HG03432 (cell line): ENCODE data around the gene FUT6.

ENCODE experiments used
- ATAC-seq: cut with Tn5 transposase; IDR thresholded peaks from one replicate; pipeline ENCODE4 v1.9.1; 2021; ENCODE audit warnings: mild to moderate bottlenecking, moderate library complexity; ENCODE audit not compliant: unreplicated experiment

The FUT6 gene

DNA sequence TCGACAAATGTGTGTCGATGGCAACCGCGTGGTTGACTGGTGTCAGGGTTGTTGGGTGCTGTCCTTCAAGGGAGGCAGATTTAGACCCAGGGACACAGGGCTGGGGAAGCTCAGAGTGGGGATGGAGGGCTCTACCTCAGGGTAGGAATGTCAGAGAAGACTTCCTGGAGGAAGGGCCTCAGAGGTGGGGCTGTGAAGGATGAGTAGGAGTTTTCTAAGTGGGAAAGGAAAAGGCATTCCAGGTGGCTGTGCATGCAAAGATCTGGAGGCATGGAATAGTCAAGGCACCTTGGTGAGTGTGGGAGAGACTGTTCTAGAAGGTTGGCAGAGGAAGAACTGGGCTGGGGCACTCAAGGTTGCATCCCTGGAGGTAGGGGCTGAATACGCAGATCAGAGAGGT lies 32.6 kb downstream of the FUT6 start:
- no peak for ATAC-seq

DNA sequence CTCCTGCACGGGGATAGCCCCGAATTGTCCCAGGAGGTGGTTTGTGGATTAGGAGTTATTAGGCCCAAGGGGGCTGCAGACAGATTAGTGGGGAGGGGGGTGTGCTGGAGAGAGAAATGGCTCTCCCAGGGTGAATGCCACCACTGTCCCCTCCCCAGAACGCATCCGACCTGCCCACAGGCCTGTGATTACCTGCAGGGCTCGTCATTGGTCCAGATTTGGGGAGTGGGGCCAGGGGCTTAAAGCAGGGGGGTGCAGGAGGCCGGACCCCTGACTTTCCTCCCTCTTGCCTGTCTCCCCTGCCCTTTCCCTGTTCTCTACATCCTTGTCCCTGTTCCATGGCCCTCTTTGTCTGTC lies 33.4 kb downstream of the FUT6 start:
- no peak for ATAC-seq

DNA sequence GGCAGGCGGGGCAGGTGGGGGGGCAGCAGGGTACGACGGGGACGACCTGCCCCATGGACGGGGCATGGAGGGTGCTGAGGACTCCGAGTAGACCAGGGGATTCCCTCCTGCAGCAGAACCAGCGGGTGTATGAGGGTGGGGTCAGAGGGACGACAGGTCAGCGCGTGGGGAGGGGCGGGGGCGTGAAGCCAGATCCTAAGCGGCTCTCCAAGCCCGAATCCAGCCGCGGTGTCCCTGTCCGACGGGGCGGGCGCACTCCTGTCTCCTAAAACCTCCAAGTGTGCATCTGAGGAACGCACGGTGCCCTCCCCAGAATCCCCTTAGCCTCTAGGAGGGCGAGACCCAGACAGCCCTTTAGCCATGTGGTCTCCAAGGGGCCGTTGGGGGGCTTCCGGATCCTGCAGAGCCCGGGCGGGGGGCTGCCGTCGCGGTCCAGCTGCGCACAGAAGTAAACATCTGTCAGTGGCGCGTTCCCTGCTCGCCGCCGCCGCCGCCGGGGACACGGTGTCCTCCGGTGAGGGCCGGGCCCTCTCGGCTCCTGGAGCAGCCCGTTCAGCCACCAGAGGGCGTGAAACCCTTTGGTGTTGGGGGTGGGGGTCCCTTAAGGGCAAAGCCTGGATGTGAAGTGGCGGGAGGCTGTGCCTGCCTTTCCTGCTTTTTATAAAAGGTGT lies 33.9 kb downstream of the FUT6 start:
- ATAC-seq, result no peak

DNA sequence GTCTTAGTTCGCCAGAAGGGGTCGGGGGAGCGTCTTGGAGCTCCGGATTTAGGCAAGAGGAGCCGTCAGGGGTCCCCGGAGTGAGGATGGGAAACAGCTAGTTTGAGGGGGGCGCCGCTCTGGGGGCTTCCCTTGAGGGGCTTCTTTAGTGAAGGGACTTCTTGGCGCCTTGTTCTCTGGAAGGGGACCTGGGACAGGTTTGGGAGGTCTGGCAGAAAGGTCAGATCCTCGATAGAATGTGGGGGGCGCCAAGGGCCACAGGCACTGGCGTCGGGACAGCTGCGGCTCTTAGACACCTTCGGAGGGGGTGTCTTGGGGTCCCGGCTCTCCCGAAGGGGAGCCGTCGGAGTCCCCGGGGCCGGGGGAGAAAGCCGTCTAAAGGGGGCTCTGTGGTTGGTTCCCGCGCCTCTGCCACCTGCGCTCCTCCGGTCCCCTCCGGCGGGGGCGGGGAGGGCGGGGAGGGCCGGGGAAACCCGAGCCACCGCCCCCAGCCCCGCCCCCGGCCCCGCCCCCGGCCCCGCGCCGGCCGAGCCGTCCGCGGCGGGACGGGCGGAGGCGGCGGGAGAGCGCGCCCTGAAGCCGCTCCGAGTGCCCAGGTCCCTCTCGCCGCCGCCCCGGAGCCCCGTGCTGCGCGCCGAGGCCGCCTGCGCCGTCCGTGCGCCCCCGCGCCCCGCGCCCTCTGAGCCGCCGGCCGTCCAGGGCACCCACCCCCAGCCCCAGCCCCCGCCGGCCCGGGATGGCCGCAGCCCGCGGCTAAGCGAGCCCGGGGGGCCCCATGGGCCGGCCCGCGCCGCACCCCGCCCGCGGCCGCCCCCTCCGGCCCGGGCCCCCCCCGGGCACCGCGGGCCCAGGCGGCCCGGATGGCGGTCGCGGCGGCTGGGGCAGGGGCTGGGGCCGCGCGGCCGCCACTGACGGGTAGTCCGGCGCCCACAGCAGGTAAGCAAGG lies 34.7 kb downstream of the FUT6 start, which contains the start of gene NRTN:
NRTN (plus strand) TSS at position 552 of the 946 bp plus-strand sequence. CDS start 19,099 bp downstream, outside the sequence.
- ATAC-seq, result no peak

DNA sequence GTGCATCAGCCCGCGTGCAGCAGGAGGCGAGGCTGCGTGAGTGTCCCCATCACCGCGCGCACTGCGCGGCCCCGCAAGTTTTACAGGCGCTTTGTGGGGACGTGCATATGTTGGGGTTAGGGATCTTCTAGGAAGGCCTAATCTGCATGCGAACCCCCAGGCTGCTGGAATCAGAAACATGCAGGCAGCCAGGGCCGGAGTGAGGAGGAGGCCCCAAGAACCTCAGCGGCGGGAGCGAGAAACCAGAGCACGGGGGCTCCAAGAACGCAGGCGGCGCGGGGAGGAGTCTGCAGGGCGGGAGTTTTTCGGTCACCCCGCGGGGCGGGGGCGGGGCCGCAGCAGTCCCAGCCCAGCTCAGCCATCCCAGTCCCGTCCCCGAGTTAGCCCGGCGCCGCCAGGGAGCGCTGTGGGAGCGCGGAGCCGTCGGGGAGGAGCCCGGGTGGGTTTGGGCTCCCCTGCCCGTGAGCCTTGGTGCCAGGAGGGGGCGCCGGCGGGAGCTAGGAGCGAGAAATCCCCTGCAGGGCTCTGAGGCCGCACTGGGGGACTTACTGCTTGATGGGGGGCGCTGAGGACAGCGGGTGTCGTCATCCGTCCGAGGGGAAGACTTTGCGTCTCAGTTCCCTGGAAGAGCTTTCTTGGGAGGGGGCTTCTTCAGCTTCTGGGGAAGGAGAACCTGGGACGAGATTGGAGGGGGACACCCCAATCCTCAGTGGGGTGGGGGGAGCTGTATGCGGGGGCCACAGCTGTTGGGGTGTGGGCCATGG lies 35.6 kb downstream of the FUT6 start:
- peak; percentile 77 for ATAC-seq

DNA sequence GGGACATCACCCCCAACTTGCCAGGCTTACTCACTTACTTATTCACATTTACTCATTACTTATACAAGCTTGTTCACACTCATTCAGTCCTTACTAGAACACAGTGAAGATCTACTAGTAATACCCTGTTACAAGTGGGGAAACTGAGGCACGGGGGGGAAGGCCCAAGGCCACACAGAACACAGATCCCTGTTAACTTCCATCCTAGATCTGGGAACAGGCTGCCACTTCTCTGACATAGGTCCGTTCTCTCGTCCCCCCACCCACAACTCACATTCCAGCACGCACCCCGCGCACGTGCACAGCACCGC lies 36.1 kb downstream of the FUT6 start:
- no peak for ATAC-seq

DNA sequence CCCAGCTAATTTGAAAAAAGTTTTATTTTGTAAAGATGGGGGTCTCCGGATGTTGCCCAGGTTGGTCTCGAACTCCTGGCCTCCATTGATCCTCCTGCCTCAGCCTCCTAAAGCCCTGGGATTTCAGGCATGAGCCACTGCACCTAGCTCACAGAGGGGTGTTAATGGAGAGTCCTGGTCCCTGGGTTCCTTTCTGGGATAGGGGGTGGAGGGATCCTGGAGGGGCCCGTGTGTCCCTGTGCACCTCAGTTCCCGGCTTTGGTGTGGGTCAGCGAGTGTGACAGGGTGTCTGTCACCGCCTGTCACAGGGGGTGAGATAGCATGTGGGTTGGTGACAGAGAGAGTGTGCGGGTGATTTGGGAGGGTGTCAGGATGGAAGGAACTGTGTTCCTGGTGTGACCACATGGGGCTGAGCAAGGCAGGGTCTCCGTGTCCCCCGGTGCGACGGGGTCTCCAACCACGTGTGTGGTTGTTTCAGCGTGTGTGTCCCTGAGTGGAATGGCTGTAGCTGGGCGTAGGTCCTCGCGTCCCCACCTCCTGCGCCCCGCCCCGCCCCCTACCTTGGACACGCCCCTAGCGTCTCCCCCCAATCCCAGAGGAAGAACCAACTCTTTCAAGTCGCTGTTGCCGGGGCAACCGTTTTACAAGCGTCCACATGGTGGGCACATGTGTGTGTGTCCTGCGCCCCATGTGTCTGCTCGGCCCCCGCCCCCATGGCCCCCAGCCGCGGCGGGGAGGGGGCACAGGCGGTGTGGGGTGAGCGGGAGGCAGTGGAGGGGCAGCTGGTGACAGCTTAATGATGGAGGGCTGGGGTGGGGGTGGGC lies 37.5 kb downstream of the FUT6 start:
- no peak for ATAC-seq

DNA sequence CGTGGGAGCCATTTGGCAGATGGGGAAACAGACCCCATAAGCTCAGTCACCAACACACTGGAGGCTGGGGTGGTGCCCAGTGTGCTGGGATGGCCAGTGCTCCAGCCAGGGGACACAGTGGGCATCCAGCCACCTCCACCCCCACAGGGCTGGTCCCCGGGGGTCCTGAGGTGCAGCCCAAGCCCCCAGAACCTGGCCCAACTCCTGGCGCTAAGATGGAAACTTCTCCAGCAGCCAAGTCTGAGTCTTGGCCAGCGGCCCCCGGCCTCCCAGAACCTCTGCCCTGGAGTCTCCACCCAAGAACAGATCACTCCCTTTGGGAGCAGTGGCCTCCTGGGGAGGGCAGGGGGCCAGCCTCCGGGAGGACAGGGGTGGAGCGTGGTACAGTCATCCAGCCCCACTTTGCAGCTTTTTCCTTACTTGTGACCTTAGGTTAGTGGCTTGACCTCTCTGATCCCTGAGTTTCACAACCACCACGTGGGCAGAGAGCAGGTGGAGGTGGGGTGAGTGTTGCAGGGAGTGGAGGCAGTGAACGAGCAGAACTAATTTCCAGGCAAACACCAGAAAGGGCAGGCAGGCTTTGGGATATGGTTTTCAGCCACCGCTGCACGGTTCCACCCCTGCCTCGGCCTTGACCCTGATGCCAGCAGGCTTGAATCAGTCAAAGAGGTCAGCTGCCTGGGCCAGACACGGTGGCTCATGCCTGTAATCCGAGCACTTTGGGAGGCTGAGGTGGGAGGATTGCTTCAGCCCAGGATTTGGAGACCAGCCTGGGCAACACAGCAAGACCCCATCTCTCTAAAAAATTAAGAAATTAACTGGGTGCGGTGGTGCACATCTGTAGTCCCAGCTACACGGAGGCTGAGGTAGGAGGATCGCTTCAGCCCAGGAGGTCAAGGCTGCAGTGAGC lies 38.9 kb downstream of the FUT6 start:
- no peak for ATAC-seq

DNA sequence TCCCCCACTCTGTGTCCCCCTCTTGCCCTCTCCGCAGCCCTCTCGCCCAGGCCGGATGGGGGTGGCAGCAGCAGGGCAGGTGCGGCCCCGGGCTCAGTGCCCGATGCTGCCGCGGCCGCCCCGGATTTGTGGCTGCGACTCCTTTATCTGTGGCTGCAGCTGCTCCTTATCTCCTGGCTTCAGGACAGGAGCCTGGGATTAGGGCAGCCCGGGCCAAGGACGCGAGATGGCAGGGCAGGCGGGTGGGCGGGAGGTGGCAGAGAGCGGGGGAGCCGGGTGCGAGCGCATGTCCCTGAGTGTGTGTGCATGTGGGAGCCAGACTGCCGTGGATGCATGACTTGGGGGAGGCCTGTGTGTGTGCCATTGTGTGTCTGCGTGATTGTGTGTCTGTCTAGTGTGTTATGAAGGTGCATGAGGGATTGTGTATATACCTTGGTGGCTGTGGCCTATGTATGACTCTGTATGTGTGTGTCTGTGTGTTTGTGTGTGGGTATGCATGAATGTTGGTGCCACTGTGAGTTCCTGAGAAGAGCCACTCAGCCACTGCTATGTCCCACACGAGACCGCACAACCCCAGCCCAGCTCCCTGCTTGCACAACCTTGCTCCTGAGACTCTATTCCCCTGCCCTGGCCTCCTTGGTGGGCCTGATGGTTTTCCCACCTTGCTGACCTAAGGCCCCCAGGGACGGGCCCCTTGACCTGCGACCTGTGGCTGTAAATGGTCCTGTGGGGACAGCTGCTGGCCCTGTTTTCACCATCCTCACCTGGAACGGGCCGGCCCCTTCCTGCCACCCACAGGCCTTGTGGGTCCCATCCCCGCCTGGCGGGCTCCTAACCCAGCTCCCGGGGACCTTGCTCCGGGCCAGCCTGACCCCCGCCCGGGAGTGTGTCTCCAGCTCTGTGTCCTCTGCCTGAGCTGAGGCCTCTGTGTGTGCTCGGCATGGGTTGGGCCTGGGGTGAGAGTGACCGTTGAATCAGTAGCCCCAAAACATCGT lies 40.0 kb downstream of the FUT6 start:
- no peak for ATAC-seq

DNA sequence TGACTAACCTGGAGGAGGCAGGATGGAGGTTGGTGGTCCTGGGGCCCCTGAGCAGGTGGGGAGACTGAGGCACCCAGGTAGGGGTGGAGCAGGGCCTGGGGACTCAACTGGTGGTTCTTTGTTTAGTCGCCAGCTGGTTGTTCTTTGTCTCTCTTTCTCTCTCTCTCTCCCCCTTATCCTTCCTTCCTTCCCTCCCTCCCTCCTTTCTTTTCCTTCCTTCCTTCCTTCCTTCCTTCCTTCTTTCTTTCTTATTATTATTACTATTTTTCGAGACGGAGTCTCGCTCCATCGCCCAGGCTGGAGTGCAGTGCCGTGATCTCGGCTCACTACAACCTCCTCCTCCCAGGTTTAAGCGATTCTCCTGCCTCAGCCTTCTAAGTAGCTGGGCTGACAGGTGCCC lies 41.3 kb downstream of the FUT6 start:
- ATAC-seq, result no peak

DNA sequence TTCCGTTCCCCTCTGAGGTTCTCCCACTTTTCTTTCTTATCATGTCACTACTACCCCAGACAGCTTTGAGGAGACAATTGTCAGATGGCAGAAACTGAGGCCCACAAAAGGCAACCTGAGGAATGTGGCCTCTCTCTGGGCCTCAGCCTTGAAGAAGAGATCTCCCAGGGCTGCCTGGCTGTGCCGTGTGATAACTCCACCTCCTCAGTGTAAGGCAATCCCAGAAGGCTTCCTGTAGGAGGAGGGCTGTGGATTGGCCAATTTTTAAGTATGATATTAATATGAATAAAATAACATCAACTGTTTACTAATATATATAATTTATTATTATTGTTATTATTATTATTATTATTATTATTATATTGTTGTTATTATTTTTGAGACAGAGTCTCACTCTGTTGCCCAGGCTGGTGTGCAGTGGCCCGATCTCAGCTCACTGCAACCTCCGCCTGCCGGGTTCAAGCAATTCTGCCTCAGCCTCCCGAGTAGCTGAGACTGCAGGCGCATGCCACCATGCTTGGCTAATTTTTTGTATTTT lies 44.1 kb downstream of the FUT6 start:
- no peak for ATAC-seq

DNA sequence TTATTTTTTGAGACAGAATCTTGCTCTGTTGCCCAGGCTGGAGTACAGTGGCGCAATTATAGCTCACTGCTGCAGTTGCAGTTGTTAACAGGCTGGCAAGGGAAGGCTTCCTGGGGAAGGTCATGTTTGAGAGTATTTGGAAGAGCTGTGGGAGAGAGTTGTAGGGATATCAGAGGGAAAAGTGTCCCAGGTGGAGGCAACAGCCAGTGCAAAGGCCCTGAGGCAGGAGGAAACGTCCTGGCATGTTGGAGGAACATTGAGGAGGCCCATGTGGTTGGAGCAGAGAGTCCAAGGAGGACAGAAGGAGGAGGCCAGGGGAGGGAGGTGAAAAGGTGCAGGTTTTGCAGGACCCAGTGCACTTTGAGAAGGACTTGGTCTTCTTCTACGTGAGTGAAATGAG lies 46.3 kb downstream of the FUT6 start:
- no peak for ATAC-seq

DNA sequence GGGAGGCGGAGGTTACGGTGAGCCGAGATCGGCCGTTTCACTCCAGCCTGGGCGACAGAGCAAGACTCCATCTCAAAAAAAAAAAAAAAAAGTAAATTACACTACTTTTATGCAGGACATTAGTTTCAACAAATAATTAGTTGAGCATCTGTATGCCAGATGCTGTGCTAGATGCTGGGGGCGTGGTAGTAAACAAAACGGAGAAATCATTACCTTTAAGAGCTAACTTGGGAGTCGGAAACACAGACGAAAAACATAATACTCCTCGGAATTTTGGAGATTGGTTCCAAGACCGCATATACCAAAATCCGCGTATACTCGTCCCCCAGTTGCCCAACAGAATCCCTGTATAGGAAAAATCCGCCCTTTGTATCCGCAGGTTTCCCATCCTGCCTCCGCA lies 47.3 kb downstream of the FUT6 start:
- ATAC-seq, result no peak

DNA sequence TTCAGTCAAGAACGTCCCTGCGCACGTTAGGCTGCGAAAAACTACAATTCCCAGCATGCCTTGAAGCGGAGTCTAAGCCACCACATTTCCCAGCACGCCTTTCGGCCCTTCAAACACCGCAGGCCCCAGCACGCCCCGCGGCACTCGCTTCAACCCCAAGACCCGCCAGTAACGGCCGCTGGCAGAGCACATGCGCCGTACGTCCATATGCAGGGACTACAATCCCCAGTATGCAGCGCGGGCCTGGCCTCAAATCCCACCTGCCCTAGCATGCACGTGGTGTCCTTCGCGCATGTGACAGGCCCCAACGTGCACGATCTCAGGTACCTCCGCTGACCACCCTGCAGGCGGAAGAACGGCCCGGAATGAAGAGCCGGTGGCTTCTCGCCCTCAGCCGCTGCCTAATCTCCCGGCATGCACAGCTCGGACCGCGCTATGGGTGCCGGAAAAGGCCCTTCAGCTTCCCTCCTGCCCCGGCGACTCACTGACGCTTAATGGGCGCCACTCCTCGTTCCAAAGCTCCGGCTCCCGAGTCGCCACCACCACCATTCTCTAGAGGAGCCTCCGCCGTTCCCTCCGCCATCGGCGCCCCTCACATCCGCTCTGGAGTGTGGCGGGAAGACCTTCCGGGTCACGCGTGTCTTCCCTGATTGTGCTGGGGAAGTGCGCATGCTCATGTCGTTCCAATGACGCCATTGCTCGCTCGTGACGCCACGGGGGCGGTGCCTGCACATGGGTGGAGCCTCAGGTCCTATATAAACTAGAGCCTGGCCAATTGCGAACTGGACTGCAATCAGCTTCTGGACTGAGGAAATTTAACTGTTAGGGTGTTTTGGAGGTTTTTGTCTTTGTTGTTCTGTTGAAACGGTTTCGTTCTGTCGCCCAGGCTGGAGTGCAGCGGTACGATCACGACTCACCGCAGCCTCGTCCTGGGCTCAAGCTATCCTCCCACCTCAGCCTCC lies 48.7 kb downstream of the FUT6 start, which contains the start of gene DUS3L:
DUS3L (minus strand) TSS at position 605 of the 962 bp plus-strand sequence; CDS start at position 583, 22 bp downstream.
- peak; percentile 86 for ATAC-seq

DNA sequence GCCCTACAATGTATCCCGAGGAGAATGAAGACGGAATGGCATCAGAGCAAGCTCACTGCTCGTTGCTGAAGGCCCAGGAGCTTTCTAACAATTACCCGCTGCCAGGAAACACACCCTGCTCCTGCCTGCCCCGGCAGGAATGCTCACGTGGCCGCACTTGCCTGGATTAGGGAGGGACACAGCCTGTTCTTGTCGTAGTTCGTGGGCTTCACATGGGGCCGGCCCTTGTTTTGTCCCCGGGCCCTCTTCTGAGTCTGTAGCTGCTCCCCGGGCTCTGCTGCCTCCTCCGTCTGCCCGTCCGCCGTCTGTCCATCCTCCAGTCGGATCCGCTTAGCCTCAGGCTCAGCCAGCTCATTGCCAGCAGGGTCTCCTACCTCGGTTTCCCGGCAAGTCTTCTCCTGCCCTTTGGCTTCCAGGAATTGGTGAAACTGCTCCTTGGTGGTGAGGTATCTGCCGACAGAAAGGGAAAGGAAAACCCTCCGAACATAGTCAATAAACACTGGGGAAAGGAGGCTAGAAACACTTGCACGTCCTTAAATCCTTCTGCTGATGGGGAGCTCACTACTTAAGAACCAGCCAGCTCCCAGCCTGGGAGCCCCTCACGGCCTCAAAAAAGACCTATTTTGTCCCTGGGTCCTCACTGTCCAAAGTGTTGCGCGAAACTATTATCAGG lies 49.5 kb downstream of the FUT6 start:
- no peak for ATAC-seq

DNA sequence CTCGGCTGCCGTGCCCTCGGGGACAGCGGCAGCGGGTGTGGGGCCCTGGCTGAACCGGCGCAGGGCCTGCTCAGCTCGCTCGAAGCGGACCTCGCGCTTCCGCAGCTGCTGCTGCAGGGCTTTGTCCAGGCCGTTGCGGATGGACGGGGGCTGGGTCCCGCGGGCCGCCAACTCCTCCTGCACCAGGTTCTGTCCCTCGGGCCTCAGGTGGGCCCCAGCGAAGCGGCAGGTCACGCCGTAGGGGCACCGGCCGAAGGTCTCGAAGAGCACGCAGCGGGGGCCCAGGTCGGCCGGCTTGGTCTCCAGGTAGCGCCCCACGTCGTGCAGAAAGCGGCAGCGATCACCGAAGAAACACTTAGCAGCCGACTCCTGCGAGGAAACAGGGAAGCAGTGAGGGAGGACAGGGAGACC lies 50.1 kb downstream of the FUT6 start:
- ATAC-seq, result no peak
